GM19397 (cell line): ENCODE measurements around the gene CDH5.
A peak's percentile ranks its signal among the peaks of the same experiment; 100 is the strongest.

Experiments
- ATAC-seq: cut with Tn5 transposase; IDR thresholded peaks from one replicate; pipeline ENCODE4 v1.9.1; 2021; ENCODE audit warnings: mild to moderate bottlenecking, moderate library complexity; ENCODE audit not compliant: unreplicated experiment

Gene CDH5

GRCh38 chr16:66390346-66391108 lies 24.0 kb downstream of the CDH5 start:
- ATAC-seq, result no peak

- ATAC-seq, result no peak
Measured at GRCh38 chr16:66391726-66392670, 25.5 kb downstream of the CDH5 start.

GRCh38 chr16:66395806-66396555 lies 29.5 kb downstream of the CDH5 start:
- no peak for ATAC-seq

- no peak for ATAC-seq
Measured at GRCh38 chr16:66397736-66398433, 31.4 kb downstream of the CDH5 start.

GRCh38 chr16:66399031-66399430 lies 32.5 kb downstream of the CDH5 start:
- no peak for ATAC-seq

- no peak for ATAC-seq
Measured at GRCh38 chr16:66399930-66400329, 33.4 kb downstream of the CDH5 start.

- ATAC-seq, result no peak
Measured at GRCh38 chr16:66400503-66401380, 34.3 kb downstream of the CDH5 start.

- no peak for ATAC-seq
Measured at GRCh38 chr16:66401610-66402009, 35.1 kb downstream of the CDH5 start.

- ATAC-seq, result no peak
Measured at GRCh38 chr16:66402166-66402565, 35.7 kb downstream of the CDH5 start.

- ATAC-seq, result no peak
Measured at GRCh38 chr16:66402591-66403230, 36.2 kb downstream of the CDH5 start.

GRCh38 chr16:66403531-66404145 lies 37.1 kb downstream of the CDH5 start:
- no peak for ATAC-seq

GRCh38 chr16:66405057-66405783 lies 38.7 kb downstream of the CDH5 start:
- no peak for ATAC-seq

GRCh38 chr16:66406534-66407221 lies 40.2 kb downstream of the CDH5 start:
- peak; percentile 75 for ATAC-seq

- no peak for ATAC-seq
Measured at GRCh38 chr16:66408163-66409048, 41.9 kb downstream of the CDH5 start.

GRCh38 chr16:66409156-66409555 lies 42.7 kb downstream of the CDH5 start:
- ATAC-seq, result no peak

- no peak for ATAC-seq
Measured at GRCh38 chr16:66412182-66412581, 45.7 kb downstream of the CDH5 start.
